HEK293T (cell line): Measurements from ENCODE around the gene CCDC187.
A peak's percentile ranks its signal among the peaks of the same experiment; 100 is the strongest.

Experiments
- CTCF ChIA-PET: fragments of 350-600 bp; formaldehyde crosslinking; extraction: SDS; loops from one replicate; lab custom pipeline; 2021; ENCODE audit warnings: antibody characterized with exemption, inconsistent platforms; lab: Yijun Ruan, JAX
- POLR2A ChIA-PET: fragments of 350-600 bp; formaldehyde crosslinking; extraction: SDS; loops from one replicate; lab custom pipeline; 2020; ENCODE audit warnings: antibody characterized with exemption, inconsistent platforms; lab: Yijun Ruan, JAX
- DNase-seq: peaks from one replicate; pipeline ENCODE4 v3.0.0; 2012; ENCODE audit warnings: mixed read lengths; ENCODE audit errors: extremely low spot score
- ARNT ChIP-seq: fragments of 450-650 bp; IDR thresholded peaks from 2 replicates; pipeline ENCODE4 v1.6.1; 2017; ENCODE audit warnings: mild to moderate bottlenecking
- BHLHE40 ChIP-seq: fragments of 450-650 bp; IDR thresholded peaks from 2 replicates; pipeline ENCODE4 v1.6.1; 2016; ENCODE audit warnings: mild to moderate bottlenecking, moderate library complexity, borderline replicate concordance
- CTBP1 ChIP-seq: fragments of 450-650 bp; IDR thresholded peaks from 2 replicates; pipeline ENCODE4 v1.6.1; 2016; ENCODE audit warnings: borderline replicate concordance
- ELF4 ChIP-seq: fragments of 450-650 bp; IDR thresholded peaks from 2 replicates; pipeline ENCODE4 v1.6.1; 2017; ENCODE audit warnings: antibody characterized with exemption
- FOXA1 ChIP-seq: fragments of 450-650 bp; IDR thresholded peaks from 2 replicates; pipeline ENCODE4 v1.6.1; 2016; ENCODE audit warnings: mild to moderate bottlenecking
- FOXK2 ChIP-seq: fragments of 450-650 bp; IDR thresholded peaks from 2 replicates; pipeline ENCODE4 v1.6.1; 2016; ENCODE audit warnings: mild to moderate bottlenecking
- FOXM1 ChIP-seq: fragments of 450-650 bp; IDR thresholded peaks from 2 replicates; pipeline ENCODE4 v1.6.1; 2017; ENCODE audit warnings: mild to moderate bottlenecking, borderline replicate concordance
- HDGF ChIP-seq: fragments of 450-650 bp; IDR thresholded peaks from 2 replicates; pipeline ENCODE4 v1.6.1; 2017; ENCODE audit warnings: antibody characterized with exemption, borderline replicate concordance
- L3MBTL2 ChIP-seq: fragments of 450-650 bp; conservative IDR thresholded peaks from 2 replicates; pipeline ENCODE4 v1.6.1; 2016; ENCODE audit warnings: mild to moderate bottlenecking
- LEF1 ChIP-seq: fragments of 450-650 bp; IDR thresholded peaks from 2 replicates; pipeline ENCODE4 v1.6.1; 2017; ENCODE audit warnings: mild to moderate bottlenecking, borderline replicate concordance
- NFRKB ChIP-seq: fragments of 450-650 bp; IDR thresholded peaks from 2 replicates; pipeline ENCODE4 v1.6.1; 2016; ENCODE audit warnings: mild to moderate bottlenecking, moderate library complexity
- PKNOX1 ChIP-seq: fragments of 450-650 bp; IDR thresholded peaks from 2 replicates; pipeline ENCODE4 v1.6.1; 2016
- SP1 ChIP-seq: fragments of 450-650 bp; IDR thresholded peaks from 2 replicates; pipeline ENCODE4 v1.6.1; 2017
- SUZ12 ChIP-seq: fragments of 450-650 bp; IDR thresholded peaks from 2 replicates; pipeline ENCODE4 v1.6.1; 2016; ENCODE audit warnings: mild to moderate bottlenecking
- TARDBP ChIP-seq: fragments of 450-650 bp; IDR thresholded peaks from 2 replicates; pipeline ENCODE4 v1.6.1; 2016
- ZNF384 ChIP-seq: fragments of 450-650 bp; IDR thresholded peaks from 2 replicates; pipeline ENCODE4 v1.6.1; 2016

Gene CCDC187

GRCh38 chr9:136285501-136286358 is 18.2 kb downstream of the CCDC187 start:
- POLR2A ChIA-PET: no interaction called here
- no peak for DNase-seq
- no peak for TF ChIP-seq PKNOX1
- no peak for TF ChIP-seq SP1
- TF ChIP-seq FOXA1: no peak
- TF ChIP-seq HDGF: no peak
- no peak for TF ChIP-seq TARDBP
- no peak for TF ChIP-seq CTBP1
- no peak for TF ChIP-seq ARNT
- TF ChIP-seq FOXM1: no peak
- no peak for TF ChIP-seq FOXK2
- TF ChIP-seq ELF4: no peak
- CTCF ChIA-PET: no interaction called here

- TF ChIP-seq L3MBTL2 (no peak), SUZ12 (no peak), TARDBP (no peak), ZNF384 (no peak), FOXK2 (no peak), ARNT (no peak), ELF4 (no peak), FOXA1 (no peak), PKNOX1 (no peak), CTBP1 (no peak), BHLHE40 (no peak), NFRKB (no peak), LEF1 (no peak), HDGF (no peak), FOXM1 (no peak), SP1 (no peak)
- ChIA-PET POLR2A (no interaction called here), CTCF (interaction anchor here (1.2 kb wide), 1 partner anchor 115 kb away, joined by 3 read pairs; no protein-coding TSS in a partner anchor)
- no peak for DNase-seq
These were observed 18.9 kb downstream of the CCDC187 start for GRCh38 chr9:136284951-136285350.

GRCh38 chr9:136284311-136284710 is 19.6 kb downstream of the CCDC187 start:
- CTCF ChIA-PET: interaction anchor here (1.2 kb wide), 1 partner anchor 114 kb away, joined by 3 read pairs; no protein-coding TSS in a partner anchor
- no peak for DNase-seq
- no peak for TF ChIP-seq ARNT
- TF ChIP-seq FOXA1: no peak
- no peak for TF ChIP-seq L3MBTL2
- TF ChIP-seq SUZ12: no peak
- no peak for TF ChIP-seq ZNF384
- no peak for TF ChIP-seq SP1
- TF ChIP-seq ELF4: no peak
- POLR2A ChIA-PET: no interaction called here

- TF ChIP-seq CTBP1: no peak
- TF ChIP-seq SUZ12: no peak
- no peak for TF ChIP-seq NFRKB
- TF ChIP-seq L3MBTL2: no peak
- TF ChIP-seq ELF4: no peak
- TF ChIP-seq TARDBP: no peak
- no peak for TF ChIP-seq LEF1
- no peak for TF ChIP-seq FOXK2
- TF ChIP-seq ARNT: no peak
- no peak for TF ChIP-seq PKNOX1
- POLR2A ChIA-PET: no interaction called here
- CTCF ChIA-PET: interaction anchor here (1.2 kb wide), 1 partner anchor 113 kb away, joined by 3 read pairs; no protein-coding TSS in a partner anchor
- DNase-seq: peak; percentile 88
These were observed 20.3 kb downstream of the CCDC187 start for GRCh38 chr9:136283291-136284235.

GRCh38 chr9:136282272-136282861 is 21.5 kb downstream of the CCDC187 start:
- CTCF ChIA-PET: no interaction called here

More at GRCh38 chr9:136282272-136282861, 21.5 kb downstream of the CCDC187 start:
- POLR2A ChIA-PET: no interaction called here
- TF ChIP-seq NFRKB: no peak
- TF ChIP-seq ARNT: no peak
- no peak for TF ChIP-seq LEF1
- no peak for TF ChIP-seq CTBP1
- TF ChIP-seq SP1: no peak
- no peak for TF ChIP-seq FOXK2
- no peak for TF ChIP-seq L3MBTL2
- TF ChIP-seq BHLHE40: no peak
- TF ChIP-seq FOXM1: no peak
- no peak for TF ChIP-seq FOXA1
- no peak for TF ChIP-seq TARDBP
- no peak for TF ChIP-seq HDGF
- no peak for TF ChIP-seq PKNOX1
- TF ChIP-seq SUZ12: no peak
- no peak for TF ChIP-seq ZNF384
- no peak for TF ChIP-seq ELF4
- DNase-seq: no peak
